MM.1S (cell line): ENCODE data around the gene SQOR.

Source experiments
- EZH2 ChIP-seq: fragments of 300-600 bp; sonication (generic); optimal IDR thresholded peaks from 2 replicates; pipeline ENCODE3; 2017; ENCODE audit warnings: low read depth, mild to moderate bottlenecking, antibody characterized with exemption, low read length, mixed read lengths
- EZH2phosphoT487 ChIP-seq: fragments of 300-600 bp; sonication (generic); IDR thresholded peaks from 2 replicates; pipeline ENCODE4 v1.6.1; 2018; ENCODE audit warnings: antibody characterized with exemption, low read length
- TF ChIP-seq, protein P1 (sequence below): fragments of 300-600 bp; sonication (generic); IDR thresholded peaks from 2 replicates; pipeline ENCODE4 v1.5.1; 2016; ENCODE audit warnings: antibody characterized with exemption, low read length, mixed read lengths

GRCh38 chr15:45635763-45636292 lies 999 bp downstream of the SQOR start:
- TF ChIP-seq, protein P1, sequence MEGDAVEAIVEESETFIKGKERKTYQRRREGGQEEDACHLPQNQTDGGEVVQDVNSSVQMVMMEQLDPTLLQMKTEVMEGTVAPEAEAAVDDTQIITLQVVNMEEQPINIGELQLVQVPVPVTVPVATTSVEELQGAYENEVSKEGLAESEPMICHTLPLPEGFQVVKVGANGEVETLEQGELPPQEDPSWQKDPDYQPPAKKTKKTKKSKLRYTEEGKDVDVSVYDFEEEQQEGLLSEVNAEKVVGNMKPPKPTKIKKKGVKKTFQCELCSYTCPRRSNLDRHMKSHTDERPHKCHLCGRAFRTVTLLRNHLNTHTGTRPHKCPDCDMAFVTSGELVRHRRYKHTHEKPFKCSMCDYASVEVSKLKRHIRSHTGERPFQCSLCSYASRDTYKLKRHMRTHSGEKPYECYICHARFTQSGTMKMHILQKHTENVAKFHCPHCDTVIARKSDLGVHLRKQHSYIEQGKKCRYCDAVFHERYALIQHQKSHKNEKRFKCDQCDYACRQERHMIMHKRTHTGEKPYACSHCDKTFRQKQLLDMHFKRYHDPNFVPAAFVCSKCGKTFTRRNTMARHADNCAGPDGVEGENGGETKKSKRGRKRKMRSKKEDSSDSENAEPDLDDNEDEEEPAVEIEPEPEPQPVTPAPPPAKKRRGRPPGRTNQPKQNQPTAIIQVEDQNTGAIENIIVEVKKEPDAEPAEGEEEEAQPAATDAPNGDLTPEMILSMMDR: no peak
- TF ChIP-seq EZH2phosphoT487 (no peak), EZH2 (no peak)
